GM18907 (cell line): Measurements from ENCODE around the gene OR52I1.

Experiments
- ATAC-seq: cut with Tn5 transposase; IDR thresholded peaks from one replicate; pipeline ENCODE4 v1.9.1; 2021; ENCODE audit warnings: mild to moderate bottlenecking, moderate library complexity; ENCODE audit not compliant: unreplicated experiment

Gene OR52I1

DNA sequence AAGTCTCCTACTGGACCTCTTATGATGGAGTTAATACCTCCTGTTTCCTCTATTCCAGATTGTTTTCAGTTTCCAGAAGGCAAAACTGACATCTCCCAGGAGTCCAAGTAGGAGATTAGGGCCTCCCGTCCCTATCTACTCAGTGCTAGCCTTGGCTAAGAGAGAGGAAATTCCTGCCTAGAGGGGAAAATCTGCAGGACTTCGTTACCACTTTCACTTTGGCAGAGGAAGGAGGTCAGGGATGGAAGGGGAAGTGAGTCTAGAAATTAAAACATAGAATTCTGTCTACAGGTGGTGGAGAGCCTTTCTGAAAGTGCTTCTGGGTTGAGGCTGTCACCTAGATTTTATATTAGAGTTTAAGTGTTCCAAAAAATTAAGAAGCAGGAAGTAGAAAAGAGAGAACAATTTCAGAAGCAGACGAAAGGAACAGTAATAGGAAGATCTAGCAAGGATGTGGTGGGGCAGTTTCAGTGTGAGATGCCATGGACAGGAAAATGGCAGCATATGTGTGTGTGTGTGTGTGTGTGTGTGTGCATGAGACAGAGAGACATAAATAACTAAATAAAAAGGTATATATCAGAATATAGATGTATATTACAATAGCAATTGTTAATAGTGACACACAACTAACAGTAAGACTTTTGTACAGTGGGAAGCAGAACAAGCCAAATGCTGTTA lies 16.6 kb downstream of the OR52I1 start:
- no peak for ATAC-seq

GRCh38 chr11:4611986-4612385 lies 18.1 kb downstream of the OR52I1 start:
- no peak for ATAC-seq

GRCh38 chr11:4615856-4616444 lies 22.1 kb downstream of the OR52I1 start:
- no peak for ATAC-seq

DNA sequence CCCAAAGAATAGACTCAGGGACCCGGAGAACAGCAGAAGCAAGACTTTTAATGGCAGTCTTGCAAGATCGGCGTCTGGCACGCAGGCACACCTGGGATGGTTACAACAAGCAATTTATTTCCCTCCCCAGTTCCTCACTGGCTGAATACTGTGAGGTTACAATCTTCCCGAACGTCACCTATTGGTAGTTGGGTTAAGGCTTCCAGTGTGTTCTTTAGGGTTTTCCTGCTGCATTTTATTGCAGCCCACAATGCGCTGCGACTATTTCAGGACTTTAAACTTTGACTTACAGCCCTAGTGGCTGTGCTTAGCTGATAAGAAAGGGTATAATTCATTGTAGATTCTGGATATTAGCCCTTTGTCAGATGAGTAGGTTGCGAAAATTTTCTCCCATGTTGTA lies 25.7 kb downstream of the OR52I1 start:
- ATAC-seq, result no peak

GRCh38 chr11:4626207-4627099 lies 32.6 kb downstream of the OR52I1 start:
- peak; percentile 60 for ATAC-seq

GRCh38 chr11:4636136-4636535 lies 42.3 kb downstream of the OR52I1 start:
- ATAC-seq, result no peak

- peak; percentile 95 for ATAC-seq
Measured at GRCh38 chr11:4636962-4637661, 43.3 kb downstream of the OR52I1 start, which contains the start of gene OR51D1. OR51D1 (plus strand) TSS chr11:4637477; CDS start chr11:4639791, 2,314 bp downstream.

DNA sequence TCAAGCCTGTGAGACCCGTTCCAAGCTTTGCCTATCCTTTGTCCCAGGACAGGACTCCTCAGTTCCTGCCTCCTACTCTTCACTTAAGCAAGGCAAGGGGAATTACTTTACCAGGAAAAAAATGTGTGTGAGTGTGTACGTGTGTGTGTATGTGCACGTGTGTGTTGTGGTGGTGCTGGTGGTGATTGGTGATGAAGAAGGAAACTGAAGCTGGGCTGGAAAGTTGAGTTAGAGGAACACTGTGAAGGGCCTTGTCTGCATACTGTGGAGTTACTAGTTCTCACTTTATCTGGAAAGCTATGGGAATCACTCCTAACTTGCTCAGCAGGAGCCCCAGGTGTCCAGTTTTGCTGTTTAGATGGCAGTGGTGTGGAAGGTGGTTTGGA lies 43.8 kb downstream of the OR52I1 start:
- ATAC-seq, result no peak

DNA sequence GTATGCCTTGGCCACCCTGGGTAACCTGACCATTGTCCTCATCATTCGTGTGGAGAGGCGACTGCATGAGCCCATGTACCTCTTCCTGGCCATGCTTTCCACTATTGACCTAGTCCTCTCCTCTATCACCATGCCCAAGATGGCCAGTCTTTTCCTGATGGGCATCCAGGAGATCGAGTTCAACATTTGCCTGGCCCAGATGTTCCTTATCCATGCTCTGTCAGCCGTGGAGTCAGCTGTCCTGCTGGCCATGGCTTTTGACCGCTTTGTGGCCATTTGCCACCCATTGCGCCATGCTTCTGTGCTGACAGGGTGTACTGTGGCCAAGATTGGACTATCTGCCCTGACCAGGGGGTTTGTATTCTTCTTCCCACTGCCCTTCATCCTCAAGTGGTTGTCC lies 46.1 kb downstream of the OR52I1 start:
- ATAC-seq, result no peak

DNA sequence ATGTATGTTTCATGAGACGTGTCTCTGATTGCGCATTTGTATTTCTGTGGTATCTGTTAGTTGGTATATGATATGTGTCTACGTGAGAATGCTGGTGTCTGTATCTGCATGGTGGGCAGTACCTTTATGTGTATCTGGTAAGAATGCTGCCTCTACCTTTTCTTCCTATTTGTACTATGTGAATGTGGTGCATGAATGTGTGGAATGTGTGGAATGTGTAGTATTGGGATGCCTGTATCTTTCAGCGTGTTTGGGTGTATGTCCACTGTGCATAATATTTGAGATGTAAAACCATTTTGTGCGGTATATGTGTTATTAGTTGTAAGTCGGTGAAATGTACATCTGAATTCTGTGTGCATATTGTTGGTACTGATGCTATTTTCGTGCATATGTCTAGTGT lies 47.7 kb downstream of the OR52I1 start:
- ATAC-seq, result no peak

GRCh38 chr11:4642043-4642442 lies 48.2 kb downstream of the OR52I1 start:
- ATAC-seq, result no peak

- no peak for ATAC-seq
Measured at GRCh38 chr11:4643076-4643475, 49.2 kb downstream of the OR52I1 start.

DNA sequence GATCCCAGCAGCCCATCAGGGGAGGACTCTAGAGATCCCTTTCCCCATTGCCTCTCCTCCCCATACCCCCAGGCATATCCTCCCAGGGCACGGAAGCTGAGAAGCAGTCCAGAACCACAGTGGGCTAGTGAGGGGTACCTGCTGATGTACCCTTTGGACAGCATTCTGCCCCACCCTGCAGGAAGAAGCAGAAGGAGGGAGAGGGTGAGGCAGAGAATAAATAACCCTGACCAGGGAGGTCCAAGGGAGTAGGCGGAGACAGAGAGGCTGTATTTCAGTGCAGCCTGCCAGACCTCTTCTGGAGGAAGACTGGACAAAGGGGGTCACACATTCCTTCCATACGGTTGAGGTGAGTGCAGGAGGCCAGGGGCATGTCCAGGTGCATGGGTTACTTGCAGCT lies 49.8 kb downstream of the OR52I1 start, which contains the start of gene OR51E1:
Gene OR51E1 (plus strand): TSS at position 301 of the 400 bp plus-strand sequence. CDS start 8,545 bp downstream, outside the sequence.
- no peak for ATAC-seq

- no peak for ATAC-seq
Measured at GRCh38 chr11:4644233-4644632, 50.4 kb downstream of the OR52I1 start.
